ENCODE data around the gene SLC39A12.

Gene SLC39A12

DNA sequence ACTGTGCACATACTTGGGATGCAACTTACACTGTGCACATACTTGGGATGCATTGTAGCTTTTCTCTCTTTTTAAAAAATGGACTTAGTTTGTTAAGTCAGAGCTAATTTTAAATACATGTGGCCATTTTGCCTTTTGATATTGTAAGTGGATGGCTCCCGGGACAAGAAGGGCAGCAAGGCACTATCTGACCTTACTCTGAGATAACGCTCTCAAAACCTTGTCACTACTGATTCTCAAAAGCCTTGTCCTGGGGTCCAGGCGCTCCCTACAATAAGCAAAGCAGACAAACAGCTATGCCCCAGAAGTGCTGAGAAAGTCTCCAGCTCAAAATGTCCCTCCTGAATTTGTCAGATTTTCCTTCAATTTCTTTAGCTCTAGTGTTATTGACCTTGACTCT, 121.6 kb downstream of the SLC39A12 start:
- TF ChIP-seq, protein P1, sequence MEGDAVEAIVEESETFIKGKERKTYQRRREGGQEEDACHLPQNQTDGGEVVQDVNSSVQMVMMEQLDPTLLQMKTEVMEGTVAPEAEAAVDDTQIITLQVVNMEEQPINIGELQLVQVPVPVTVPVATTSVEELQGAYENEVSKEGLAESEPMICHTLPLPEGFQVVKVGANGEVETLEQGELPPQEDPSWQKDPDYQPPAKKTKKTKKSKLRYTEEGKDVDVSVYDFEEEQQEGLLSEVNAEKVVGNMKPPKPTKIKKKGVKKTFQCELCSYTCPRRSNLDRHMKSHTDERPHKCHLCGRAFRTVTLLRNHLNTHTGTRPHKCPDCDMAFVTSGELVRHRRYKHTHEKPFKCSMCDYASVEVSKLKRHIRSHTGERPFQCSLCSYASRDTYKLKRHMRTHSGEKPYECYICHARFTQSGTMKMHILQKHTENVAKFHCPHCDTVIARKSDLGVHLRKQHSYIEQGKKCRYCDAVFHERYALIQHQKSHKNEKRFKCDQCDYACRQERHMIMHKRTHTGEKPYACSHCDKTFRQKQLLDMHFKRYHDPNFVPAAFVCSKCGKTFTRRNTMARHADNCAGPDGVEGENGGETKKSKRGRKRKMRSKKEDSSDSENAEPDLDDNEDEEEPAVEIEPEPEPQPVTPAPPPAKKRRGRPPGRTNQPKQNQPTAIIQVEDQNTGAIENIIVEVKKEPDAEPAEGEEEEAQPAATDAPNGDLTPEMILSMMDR (IDR thresholded peaks at IDR 0.05; ENCODE audit: low read depth, low read length), result no peak
- Histone ChIP-seq H3K4me3 (ENCODE audit: low read depth, low read length) (no peak overlapping the region), H3K9me3 (no peaks in the 10 kb centered on the region), H3K4me1 (no peaks in the 10 kb centered on the region), H3K36me3 (no peaks in the 10 kb centered on the region), H3K27me3 (peaks cover 3% of the 10 kb centered on the region)
- no peak for DNase-seq

DNA sequence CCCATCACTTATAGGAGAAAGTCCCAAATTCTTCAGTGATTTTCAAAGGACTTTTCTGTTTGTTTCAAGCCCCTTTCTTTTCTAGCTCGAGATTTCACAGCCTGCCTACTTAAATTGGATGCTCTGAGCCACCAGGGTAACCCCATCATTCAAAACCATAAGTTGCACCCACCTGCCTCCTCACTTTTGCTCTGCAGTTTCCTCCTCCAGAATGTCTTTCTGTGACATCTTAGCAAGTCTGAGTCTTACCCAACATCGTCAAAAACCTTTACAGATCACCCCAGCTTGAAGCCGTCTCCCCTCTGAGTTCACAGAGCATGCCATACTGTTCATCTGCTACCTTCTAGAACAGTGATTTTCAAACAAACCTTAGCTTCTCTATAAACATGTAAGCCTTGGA, 124.2 kb downstream of the SLC39A12 start:
- TF ChIP-seq, protein P1 (IDR thresholded peaks at IDR 0.05; ENCODE audit: low read depth, low read length), result no peak
- Histone ChIP-seq H3K36me3 (no peaks in the 10 kb centered on the region), H3K4me3 (ENCODE audit: low read depth, low read length) (no peak overlapping the region), H3K4me1 (no peaks in the 10 kb centered on the region), H3K9me3 (no peaks in the 10 kb centered on the region), H3K27me3 (peaks cover 3% of the 10 kb centered on the region)
- no peak for DNase-seq

DNA sequence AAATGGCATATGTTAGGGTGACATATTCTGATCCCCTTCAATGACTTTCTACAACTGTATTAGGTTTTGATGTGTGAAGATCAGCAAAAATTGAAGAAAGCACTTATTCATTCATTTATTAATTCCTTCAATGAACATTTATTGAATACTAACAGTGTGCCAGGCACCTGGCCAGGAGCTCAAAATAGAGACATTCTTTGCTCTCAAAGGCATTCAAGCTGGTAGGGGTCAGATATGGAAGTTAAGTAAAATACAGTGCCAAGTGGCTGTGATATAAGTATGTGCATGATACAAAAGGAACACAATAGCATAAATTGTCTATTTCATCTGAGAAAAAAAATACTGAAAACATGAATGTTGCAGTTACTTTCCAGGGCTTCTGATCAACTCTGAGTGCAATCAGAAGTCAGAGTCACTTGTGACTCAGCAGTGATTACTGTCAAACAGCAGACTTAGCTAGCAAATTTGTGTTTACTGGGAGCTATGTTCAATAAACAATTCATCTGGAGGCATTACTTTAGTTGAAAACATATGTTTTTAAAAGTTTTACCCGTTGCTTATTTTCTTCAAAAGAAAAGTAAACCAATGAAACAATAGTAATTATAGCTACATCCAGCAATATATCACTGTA, 128.1 kb downstream of the SLC39A12 start:
- Histone ChIP-seq H3K27me3 (peaks cover 3% of the 10 kb centered on the region), H3K9me3 (no peaks in the 10 kb centered on the region), H3K4me3 (ENCODE audit: low read depth, low read length) (no peak overlapping the region), H3K4me1 (no peaks in the 10 kb centered on the region), H3K36me3 (no peaks in the 10 kb centered on the region)
- TF ChIP-seq, protein P1 (IDR thresholded peaks at IDR 0.05; ENCODE audit: low read depth, low read length), result no peak
- no peak for DNase-seq

DNA sequence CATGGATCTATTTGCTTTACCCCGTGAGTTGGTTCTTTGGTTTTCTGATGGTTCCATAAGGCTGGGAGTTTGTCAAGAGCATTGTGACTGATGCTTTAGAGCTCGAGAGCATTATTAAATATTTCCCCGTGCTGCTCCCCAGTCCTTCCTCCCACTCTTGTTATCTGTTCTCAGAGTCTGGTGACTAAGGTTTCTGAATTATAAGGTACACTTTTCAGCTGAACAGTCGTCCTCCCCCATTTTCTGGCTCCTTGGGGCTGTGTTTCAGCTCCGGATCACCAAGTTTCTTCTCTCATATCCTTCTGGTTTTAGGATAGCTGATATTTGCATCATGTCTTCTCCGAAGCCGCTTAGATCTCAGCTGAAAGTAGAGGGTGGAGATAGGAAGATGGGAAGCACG, 130.7 kb downstream of the SLC39A12 start:
- no peaks in the 10 kb centered on the region for H3K9me3 ChIP-seq
- H3K4me3 ChIP-seq (ENCODE audit: low read depth, low read length), result no peak overlapping the region
- no peaks in the 10 kb centered on the region for H3K4me1 ChIP-seq
- TF ChIP-seq, protein P1 (IDR thresholded peaks at IDR 0.05; ENCODE audit: low read depth, low read length), result no peak
- DNase-seq, result no peak
- no peaks in the 10 kb centered on the region for H3K36me3 ChIP-seq
- no peaks in the 10 kb centered on the region for H3K27me3 ChIP-seq

DNA sequence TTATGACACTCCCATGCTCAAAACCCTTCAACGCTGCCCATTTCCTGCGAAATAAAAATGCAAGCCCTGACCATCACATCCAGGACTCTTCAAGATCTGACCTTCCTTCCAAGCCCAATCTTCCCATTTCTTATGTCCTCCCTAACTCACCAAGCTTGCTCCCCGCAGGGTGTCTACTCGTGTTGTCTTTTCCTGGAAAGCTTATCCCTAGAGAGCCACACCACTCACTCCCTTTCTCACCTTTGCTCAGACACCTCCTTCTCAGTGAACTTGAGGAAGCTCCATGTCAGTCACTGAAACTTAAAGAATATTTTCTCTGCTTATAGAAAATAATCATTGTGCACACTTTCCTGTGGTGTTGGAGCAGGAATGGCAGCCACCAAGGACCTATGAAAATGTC, 134.1 kb downstream of the SLC39A12 start:
- DNase-seq, result no peak
- H3K27me3 ChIP-seq, result no peaks in the 10 kb centered on the region

DNA sequence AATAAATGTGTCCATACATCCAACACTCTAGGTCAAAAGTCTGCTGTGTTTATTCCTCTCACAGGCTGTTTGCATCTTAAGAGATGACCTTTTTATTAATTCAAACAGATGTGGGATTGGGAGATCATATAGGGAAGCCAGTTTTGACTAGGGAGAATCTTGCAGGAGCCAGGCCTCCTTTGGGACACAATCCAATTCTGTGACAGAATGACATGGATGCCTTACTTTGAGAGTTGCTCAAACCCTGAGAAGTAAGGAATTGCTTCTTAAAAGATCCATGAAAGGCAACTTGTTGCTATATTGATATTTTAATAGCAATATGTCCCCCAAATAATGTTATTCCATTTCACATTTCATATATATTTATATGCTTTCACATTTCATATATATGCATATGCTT, 135.0 kb downstream of the SLC39A12 start:
- Histone ChIP-seq H3K4me3 (ENCODE audit: low read depth, low read length) (no peak overlapping the region), H3K9me3 (no peaks in the 10 kb centered on the region), H3K27me3 (no peaks in the 10 kb centered on the region), H3K4me1 (no peaks in the 10 kb centered on the region), H3K36me3 (no peaks in the 10 kb centered on the region)
- DNase-seq, result no peak
- TF ChIP-seq, protein P1 (IDR thresholded peaks at IDR 0.05; ENCODE audit: low read depth, low read length), result no peak

More for the DNA sequence above, 134.1 kb downstream of the SLC39A12 start:
- H3K9me3 ChIP-seq, result no peaks in the 10 kb centered on the region
- TF ChIP-seq, protein P1 (IDR thresholded peaks at IDR 0.05; ENCODE audit: low read depth, low read length), result no peak
- no peaks in the 10 kb centered on the region for H3K36me3 ChIP-seq
- no peaks in the 10 kb centered on the region for H3K4me1 ChIP-seq
- no peak overlapping the region for H3K4me3 ChIP-seq (ENCODE audit: low read depth, low read length)

All from BE2C (cell line).